ENCODE results near the gene NCK2.

NCK2 gene

DNA sequence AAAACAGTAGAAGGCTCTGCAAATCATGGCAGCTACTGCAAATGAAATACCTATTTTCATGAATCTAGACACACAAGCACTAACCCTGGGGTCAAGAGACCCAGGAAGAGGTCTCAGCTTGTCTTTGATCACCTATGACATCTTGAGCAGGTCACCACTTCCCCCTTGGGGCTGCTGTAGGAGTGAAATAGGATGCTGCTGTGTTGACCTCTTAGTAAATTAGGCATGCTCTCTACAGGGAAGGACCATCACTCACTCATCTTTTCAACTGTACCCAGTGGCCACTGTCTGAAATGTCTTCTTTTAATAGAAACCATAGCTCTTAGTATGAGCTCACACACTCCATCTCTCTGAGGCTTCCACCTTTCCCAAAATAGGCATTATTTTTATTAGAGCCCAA lies 83.8 kb downstream of the NCK2 start:
- H3K9me2 ChIP-seq (replicated peaks; ENCODE audit: insufficient read depth, low read length) = no peaks in the 10 kb centered on the region
- no peaks in the 10 kb centered on the region for H3K27me3 ChIP-seq (ENCODE audit: low read length)
- no peaks in the 10 kb centered on the region for H3K79me2 ChIP-seq (ENCODE audit: insufficient read depth, low read length)
- H3K4me2 ChIP-seq (ENCODE audit: low read depth, low read length, poor library complexity, severe bottlenecking) = no peak overlapping the region
- H2AFZ ChIP-seq (ENCODE audit: low read depth, low read length, severe bottlenecking) = no peak overlapping the region
- H3K9ac ChIP-seq (ENCODE audit: low read length) = no peak overlapping the region
- no peaks in the 10 kb centered on the region for H3K9me3 ChIP-seq (ENCODE audit: insufficient read depth, low read length)
- no peaks in the 10 kb centered on the region for H4K20me1 ChIP-seq (ENCODE audit: low read depth, low read length)
- no peak for TF ChIP-seq EZH2phosphoT487 (conservative IDR thresholded peaks at IDR 0.05; ENCODE audit: low read length)
- TF ChIP-seq, protein P1, sequence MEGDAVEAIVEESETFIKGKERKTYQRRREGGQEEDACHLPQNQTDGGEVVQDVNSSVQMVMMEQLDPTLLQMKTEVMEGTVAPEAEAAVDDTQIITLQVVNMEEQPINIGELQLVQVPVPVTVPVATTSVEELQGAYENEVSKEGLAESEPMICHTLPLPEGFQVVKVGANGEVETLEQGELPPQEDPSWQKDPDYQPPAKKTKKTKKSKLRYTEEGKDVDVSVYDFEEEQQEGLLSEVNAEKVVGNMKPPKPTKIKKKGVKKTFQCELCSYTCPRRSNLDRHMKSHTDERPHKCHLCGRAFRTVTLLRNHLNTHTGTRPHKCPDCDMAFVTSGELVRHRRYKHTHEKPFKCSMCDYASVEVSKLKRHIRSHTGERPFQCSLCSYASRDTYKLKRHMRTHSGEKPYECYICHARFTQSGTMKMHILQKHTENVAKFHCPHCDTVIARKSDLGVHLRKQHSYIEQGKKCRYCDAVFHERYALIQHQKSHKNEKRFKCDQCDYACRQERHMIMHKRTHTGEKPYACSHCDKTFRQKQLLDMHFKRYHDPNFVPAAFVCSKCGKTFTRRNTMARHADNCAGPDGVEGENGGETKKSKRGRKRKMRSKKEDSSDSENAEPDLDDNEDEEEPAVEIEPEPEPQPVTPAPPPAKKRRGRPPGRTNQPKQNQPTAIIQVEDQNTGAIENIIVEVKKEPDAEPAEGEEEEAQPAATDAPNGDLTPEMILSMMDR (IDR thresholded peaks at IDR 0.05; ENCODE audit: insufficient read depth, low read length, poor library complexity, severe bottlenecking) = no peak
- no peak overlapping the region for H3K27ac ChIP-seq (ENCODE audit: low read depth, low read length)
- H3F3A ChIP-seq (ENCODE audit: insufficient read depth) = no peaks in the 10 kb centered on the region
- no peak overlapping the region for H3K4me3 ChIP-seq (ENCODE audit: insufficient read depth, low read length, poor library complexity, severe bottlenecking)
- H3K36me3 ChIP-seq (ENCODE audit: low read length) = no peaks in the 10 kb centered on the region

DNA sequence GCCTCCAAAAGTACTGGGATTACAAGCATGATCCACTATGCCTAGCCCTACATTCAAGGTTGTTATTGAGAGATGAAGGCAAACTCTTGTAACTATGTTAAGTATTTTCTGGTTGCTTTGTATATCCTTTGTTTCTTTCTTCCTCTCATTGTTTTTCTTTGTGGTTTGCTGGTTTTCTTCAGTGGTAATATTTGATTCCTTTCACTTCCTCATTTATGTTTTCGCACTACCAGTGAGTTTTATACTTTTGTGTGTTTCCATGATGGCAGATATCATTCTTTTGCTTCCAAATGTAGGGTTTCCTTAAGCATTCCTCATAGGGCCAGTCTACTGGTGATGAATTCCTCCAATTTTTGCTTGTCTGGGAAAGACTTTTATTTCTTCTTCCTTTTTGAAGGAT lies 90.2 kb downstream of the NCK2 start:
- Histone ChIP-seq H3F3A (ENCODE audit: insufficient read depth) (no peaks in the 10 kb centered on the region), H3K79me2 (ENCODE audit: insufficient read depth, low read length) (no peaks in the 10 kb centered on the region), H3K27me3 (ENCODE audit: low read length) (no peaks in the 10 kb centered on the region), H3K9me2 (replicated peaks; ENCODE audit: insufficient read depth, low read length) (no peaks in the 10 kb centered on the region), H3K9ac (ENCODE audit: low read length) (no peak overlapping the region), H4K20me1 (ENCODE audit: low read depth, low read length) (no peaks in the 10 kb centered on the region), H3K4me2 (ENCODE audit: low read depth, low read length, poor library complexity, severe bottlenecking) (no peak overlapping the region), H3K27ac (ENCODE audit: low read depth, low read length) (no peak overlapping the region), H3K36me3 (ENCODE audit: low read length) (0 out of 2 replicates have a peak, but pooled peaks cover 3% of the 10 kb centered on the region), H2AFZ (ENCODE audit: low read depth, low read length, severe bottlenecking) (no peak overlapping the region), H3K9me3 (ENCODE audit: insufficient read depth, low read length) (peaks cover 16% of the 10 kb centered on the region; the same call in 1 of the 2 replicates), H3K4me3 (ENCODE audit: insufficient read depth, low read length, poor library complexity, severe bottlenecking) (no peak overlapping the region)
- TF ChIP-seq EZH2phosphoT487 (conservative IDR thresholded peaks at IDR 0.05; ENCODE audit: low read length) = no peak
- TF ChIP-seq, protein P1 (IDR thresholded peaks at IDR 0.05; ENCODE audit: insufficient read depth, low read length, poor library complexity, severe bottlenecking) = no peak

DNA sequence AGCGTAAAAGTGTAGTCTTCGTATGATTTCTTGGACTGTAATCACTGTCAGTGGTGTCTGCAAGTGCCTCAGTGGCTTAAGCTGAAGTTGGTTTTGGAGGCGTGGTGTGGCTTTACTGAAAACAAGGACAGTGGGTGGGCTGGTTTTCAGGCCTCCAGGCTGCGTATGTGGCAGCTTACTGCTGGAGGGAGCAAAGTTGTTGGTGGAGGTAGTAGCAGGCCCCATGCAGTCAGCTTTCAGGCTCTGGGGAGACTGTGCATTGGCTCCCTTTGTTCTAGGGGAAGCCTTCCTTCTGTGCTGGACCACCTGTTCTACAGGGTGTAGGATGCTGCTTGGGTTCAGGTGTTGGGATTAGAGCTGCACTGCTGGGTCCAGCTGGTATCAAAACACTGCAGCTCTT lies 91.6 kb downstream of the NCK2 start:
- H4K20me1 ChIP-seq (ENCODE audit: low read depth, low read length) = no peaks in the 10 kb centered on the region
- no peaks in the 10 kb centered on the region for H3K79me2 ChIP-seq (ENCODE audit: insufficient read depth, low read length)

More for the DNA sequence above, 91.6 kb downstream of the NCK2 start:
- Histone ChIP-seq H3K27me3 (ENCODE audit: low read length) (no peaks in the 10 kb centered on the region), H3K27ac (ENCODE audit: low read depth, low read length) (no peak overlapping the region), H2AFZ (ENCODE audit: low read depth, low read length, severe bottlenecking) (no peak overlapping the region), H3K9ac (ENCODE audit: low read length) (no peak overlapping the region), H3K9me3 (ENCODE audit: insufficient read depth, low read length) (peaks cover 16% of the 10 kb centered on the region; the same call in 1 of the 2 replicates), H3K36me3 (ENCODE audit: low read length) (0 out of 2 replicates have a peak, but pooled peaks cover 3% of the 10 kb centered on the region), H3K4me2 (ENCODE audit: low read depth, low read length, poor library complexity, severe bottlenecking) (no peak overlapping the region), H3K4me3 (ENCODE audit: insufficient read depth, low read length, poor library complexity, severe bottlenecking) (no peak overlapping the region), H3K9me2 (replicated peaks; ENCODE audit: insufficient read depth, low read length) (no peaks in the 10 kb centered on the region), H3F3A (ENCODE audit: insufficient read depth) (no peaks in the 10 kb centered on the region)
- TF ChIP-seq, protein P1 (IDR thresholded peaks at IDR 0.05; ENCODE audit: insufficient read depth, low read length, poor library complexity, severe bottlenecking) = no peak
- TF ChIP-seq EZH2phosphoT487 (conservative IDR thresholded peaks at IDR 0.05; ENCODE audit: low read length) = no peak
